Measurements from ENCODE around the gene CNGB1. TPM values are rescaled to one million over a fixed set of nuclear protein-coding genes. Genes with fewer than 3 reads are reported as not detected.
A peak's percentile ranks its signal among the peaks of the same experiment; 100 is the strongest.
"Not testable (repeated sequence)": the region's sequence is repeated elsewhere in the genome, so short reads cannot be mapped to it uniquely, and the experiment has no call there.

The CNGB1 gene
- total RNA-seq, 1 donor = not detected

DNA sequence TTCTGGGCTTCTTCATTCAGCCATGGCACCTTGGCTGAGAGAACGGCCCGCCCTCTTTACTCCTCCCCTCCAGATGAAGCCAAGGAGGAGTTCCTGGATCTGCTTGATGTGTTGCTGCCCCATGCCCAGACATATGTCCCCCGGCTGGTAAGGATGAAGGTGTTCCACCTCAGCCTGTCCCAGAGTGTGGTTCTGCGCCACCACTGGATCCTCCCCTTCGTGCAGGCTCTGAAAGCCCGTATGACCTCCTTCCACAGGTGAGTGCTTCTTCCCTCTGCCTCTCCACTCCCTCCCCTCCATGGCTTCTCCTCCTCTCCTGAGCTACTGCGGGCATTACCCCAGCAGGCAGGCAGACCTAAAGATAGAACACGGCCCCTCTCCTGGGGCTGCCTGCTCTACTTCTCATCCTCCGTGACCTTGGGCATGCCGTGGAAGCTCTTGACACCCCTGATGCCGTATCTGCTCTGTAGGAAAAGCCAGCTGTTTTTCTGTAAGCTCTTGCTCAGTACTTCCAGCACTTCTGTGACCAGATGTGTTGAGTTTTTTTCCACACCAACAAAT lies 39.0 kb upstream of the CNGB1 start:
- no peaks in the 10 kb centered on the region for H3K9me3 ChIP-seq (ENCODE audit: low read depth, low read length)
- TF ChIP-seq, protein P1, sequence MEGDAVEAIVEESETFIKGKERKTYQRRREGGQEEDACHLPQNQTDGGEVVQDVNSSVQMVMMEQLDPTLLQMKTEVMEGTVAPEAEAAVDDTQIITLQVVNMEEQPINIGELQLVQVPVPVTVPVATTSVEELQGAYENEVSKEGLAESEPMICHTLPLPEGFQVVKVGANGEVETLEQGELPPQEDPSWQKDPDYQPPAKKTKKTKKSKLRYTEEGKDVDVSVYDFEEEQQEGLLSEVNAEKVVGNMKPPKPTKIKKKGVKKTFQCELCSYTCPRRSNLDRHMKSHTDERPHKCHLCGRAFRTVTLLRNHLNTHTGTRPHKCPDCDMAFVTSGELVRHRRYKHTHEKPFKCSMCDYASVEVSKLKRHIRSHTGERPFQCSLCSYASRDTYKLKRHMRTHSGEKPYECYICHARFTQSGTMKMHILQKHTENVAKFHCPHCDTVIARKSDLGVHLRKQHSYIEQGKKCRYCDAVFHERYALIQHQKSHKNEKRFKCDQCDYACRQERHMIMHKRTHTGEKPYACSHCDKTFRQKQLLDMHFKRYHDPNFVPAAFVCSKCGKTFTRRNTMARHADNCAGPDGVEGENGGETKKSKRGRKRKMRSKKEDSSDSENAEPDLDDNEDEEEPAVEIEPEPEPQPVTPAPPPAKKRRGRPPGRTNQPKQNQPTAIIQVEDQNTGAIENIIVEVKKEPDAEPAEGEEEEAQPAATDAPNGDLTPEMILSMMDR (IDR thresholded peaks at IDR 0.05; ENCODE audit: extremely low read depth, low read depth, low read length) = no peak
- peaks cover 28% of the 10 kb centered on the region for H3K36me3 ChIP-seq (ENCODE audit: insufficient read depth, low read length)
- H3K4me1 ChIP-seq (ENCODE audit: insufficient read depth, low read length) = peaks cover 10% of the 10 kb centered on the region
- no peaks in the 10 kb centered on the region for H3K27me3 ChIP-seq (ENCODE audit: insufficient read depth, low read length)
- no peak for DNase-seq (ENCODE audit: insufficient read length, low spot score, missing footprints)
- no peak overlapping the region for H2AFZ ChIP-seq (ENCODE audit: low read length)
- H3K79me2 ChIP-seq (ENCODE audit: insufficient read depth, low read length) = peaks cover 8% of the 10 kb centered on the region
- no peak overlapping the region for H3K27ac ChIP-seq (ENCODE audit: low read depth, low read length)
- no peak overlapping the region for H3K4me2 ChIP-seq (ENCODE audit: insufficient read depth, low read length)
- peaks cover 12% of the 10 kb centered on the region for H4K20me1 ChIP-seq (ENCODE audit: insufficient read depth, low read length)
- H3K4me3 ChIP-seq (ENCODE audit: insufficient read depth, low read length) = no peak overlapping the region

DNA sequence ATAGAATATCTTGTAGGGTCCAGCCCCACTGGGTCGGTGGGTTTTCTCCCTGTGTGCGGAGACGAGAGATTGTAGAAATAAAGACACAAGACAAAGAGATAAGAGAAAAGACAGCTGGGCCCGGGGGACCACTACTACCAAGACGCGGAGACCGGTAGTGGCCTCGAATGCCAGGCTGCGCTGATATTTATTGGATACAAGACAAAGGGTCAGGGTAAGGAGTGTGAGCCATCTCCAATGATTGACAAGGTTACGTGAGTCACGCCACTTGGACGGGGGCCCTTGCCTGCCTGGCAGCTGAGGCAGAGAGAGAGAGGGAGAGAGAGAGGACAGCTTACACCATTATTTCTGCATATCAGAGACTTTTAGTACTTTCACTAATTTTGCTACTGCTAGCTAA lies 33.8 kb upstream of the CNGB1 start:
- H4K20me1 ChIP-seq (ENCODE audit: insufficient read depth, low read length) = peaks cover 11% of the 10 kb centered on the region
- not testable (repeated sequence) for H3K9me3 ChIP-seq (ENCODE audit: low read depth, low read length); H3K4me3 ChIP-seq (ENCODE audit: insufficient read depth, low read length); H3K27ac ChIP-seq (ENCODE audit: low read depth, low read length); H3K4me2 ChIP-seq (ENCODE audit: insufficient read depth, low read length); DNase-seq (ENCODE audit: insufficient read length, low spot score, missing footprints); H3K27me3 ChIP-seq (ENCODE audit: insufficient read depth, low read length); H2AFZ ChIP-seq (ENCODE audit: low read length)
- peaks cover 15% of the 10 kb centered on the region for H3K4me1 ChIP-seq (ENCODE audit: insufficient read depth, low read length)
- peaks cover 24% of the 10 kb centered on the region for H3K36me3 ChIP-seq (ENCODE audit: insufficient read depth, low read length)
- peaks cover 15% of the 10 kb centered on the region for H3K79me2 ChIP-seq (ENCODE audit: insufficient read depth, low read length)

DNA sequence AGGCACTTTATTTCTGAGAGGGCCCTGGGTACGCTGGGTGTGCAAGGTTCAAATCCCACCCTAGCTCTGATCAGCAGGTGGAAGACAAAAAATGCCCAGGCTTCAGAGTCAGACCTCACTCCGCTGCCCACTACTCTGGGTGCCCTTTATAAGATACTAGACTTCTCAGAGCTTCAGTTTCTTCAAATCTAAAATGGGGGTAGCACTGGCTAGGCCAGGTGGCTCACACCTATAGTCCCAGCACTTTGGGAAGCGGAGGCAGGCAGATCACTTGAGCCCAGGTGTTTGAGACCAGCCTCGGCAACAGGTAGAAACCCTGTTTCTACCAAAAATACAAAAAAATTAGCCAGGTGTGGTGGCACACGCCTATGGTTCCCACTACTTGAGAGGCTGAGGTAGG lies 32.0 kb upstream of the CNGB1 start:
- peaks cover 29% of the 10 kb centered on the region for H3K36me3 ChIP-seq (ENCODE audit: insufficient read depth, low read length)
- H3K4me3 ChIP-seq (ENCODE audit: insufficient read depth, low read length) = no peak overlapping the region
- no peak overlapping the region for H3K4me2 ChIP-seq (ENCODE audit: insufficient read depth, low read length)
- H3K4me1 ChIP-seq (ENCODE audit: insufficient read depth, low read length) = peaks cover 26% of the 10 kb centered on the region
- peaks cover 19% of the 10 kb centered on the region for H4K20me1 ChIP-seq (ENCODE audit: insufficient read depth, low read length)
- H2AFZ ChIP-seq (ENCODE audit: low read length) = no peak overlapping the region
- H3K27ac ChIP-seq (ENCODE audit: low read depth, low read length) = no peak overlapping the region
- DNase-seq (ENCODE audit: insufficient read length, low spot score, missing footprints) = no peak
- TF ChIP-seq, protein P1 (IDR thresholded peaks at IDR 0.05; ENCODE audit: extremely low read depth, low read depth, low read length) = no peak
- no peaks in the 10 kb centered on the region for H3K27me3 ChIP-seq (ENCODE audit: insufficient read depth, low read length)
- peaks cover 29% of the 10 kb centered on the region for H3K79me2 ChIP-seq (ENCODE audit: insufficient read depth, low read length)
- no peaks in the 10 kb centered on the region for H3K9me3 ChIP-seq (ENCODE audit: low read depth, low read length)

DNA sequence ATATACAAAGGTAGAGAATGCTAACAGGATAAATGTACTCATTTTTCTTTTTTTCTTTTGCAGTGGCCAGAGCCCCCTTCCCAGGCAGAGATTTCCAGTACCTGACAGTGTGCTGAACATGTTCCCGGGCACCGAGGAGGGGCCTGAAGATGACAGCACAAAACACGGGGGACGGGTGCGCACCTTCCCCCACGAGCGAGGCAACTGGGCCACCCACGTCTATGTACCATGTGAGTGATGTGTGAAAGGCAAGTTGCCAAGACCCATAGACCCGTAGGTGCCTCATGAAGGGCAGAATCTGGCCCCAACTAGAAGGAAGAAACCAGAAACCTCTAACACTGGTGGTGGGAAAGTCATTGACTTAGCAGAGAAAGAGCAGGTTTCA lies 31.5 kb upstream of the CNGB1 start:
- H3K4me2 ChIP-seq (ENCODE audit: insufficient read depth, low read length) = peak overlapping the region; percentile 99
- peaks cover 26% of the 10 kb centered on the region for H3K4me1 ChIP-seq (ENCODE audit: insufficient read depth, low read length)
- H3K27me3 ChIP-seq (ENCODE audit: insufficient read depth, low read length) = no peaks in the 10 kb centered on the region
- peaks cover 31% of the 10 kb centered on the region for H3K79me2 ChIP-seq (ENCODE audit: insufficient read depth, low read length)
- TF ChIP-seq, protein P1 (IDR thresholded peaks at IDR 0.05; ENCODE audit: extremely low read depth, low read depth, low read length) = no peak
- peaks cover 34% of the 10 kb centered on the region for H3K36me3 ChIP-seq (ENCODE audit: insufficient read depth, low read length)
- peak; percentile 89 for DNase-seq (ENCODE audit: insufficient read length, low spot score, missing footprints)
- H3K4me3 ChIP-seq (ENCODE audit: insufficient read depth, low read length) = no peak overlapping the region
- peaks cover 24% of the 10 kb centered on the region for H4K20me1 ChIP-seq (ENCODE audit: insufficient read depth, low read length)
- no peak overlapping the region for H2AFZ ChIP-seq (ENCODE audit: low read length)
- no peak overlapping the region for H3K27ac ChIP-seq (ENCODE audit: low read depth, low read length)
- no peaks in the 10 kb centered on the region for H3K9me3 ChIP-seq (ENCODE audit: low read depth, low read length)
